ENCODE data around the gene TSTD1.

Gene TSTD1, protein sequence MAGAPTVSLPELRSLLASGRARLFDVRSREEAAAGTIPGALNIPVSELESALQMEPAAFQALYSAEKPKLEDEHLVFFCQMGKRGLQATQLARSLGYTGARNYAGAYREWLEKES

GRCh38 chr1:161038523-161039153 is at the start of gene TSTD1:
TSTD1 (minus strand) TSS chr1:161038964; CDS start chr1:161038889, 75 bp downstream.
- DNase-seq (ENCODE audit: low read depth) = peak; percentile 79
- H3K4me3 ChIP-seq (ENCODE audit: low read length) = peak within 1 kb of the TSS; percentile 82
- TF ChIP-seq CTCF (IDR thresholded peaks at IDR 0.05; ENCODE audit: insufficient read depth, low read depth, low read length, missing control alignments) = no peak

DNA sequence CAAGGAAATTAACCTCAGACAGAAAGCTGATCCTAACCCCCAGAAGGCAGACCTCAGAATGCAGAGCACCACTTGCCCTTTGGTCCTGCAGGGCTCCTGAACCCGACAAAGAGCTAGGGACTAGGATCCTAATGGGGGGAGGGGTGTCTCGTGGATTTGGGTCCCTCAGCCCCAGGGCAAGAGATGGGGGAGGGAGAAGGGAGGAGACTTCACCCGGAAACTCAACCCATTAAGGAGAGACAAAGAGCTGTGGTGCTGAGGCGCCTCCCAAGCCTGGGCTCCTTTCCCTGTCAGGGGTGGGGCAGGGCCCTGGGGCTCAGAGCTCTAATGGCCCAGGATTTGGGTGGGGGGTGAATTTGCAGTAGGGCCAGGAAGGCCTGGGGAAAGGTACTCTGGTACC is 47.7 kb upstream of the TSTD1 start:
- peak overlapping the region; percentile 88 for H3K4me3 ChIP-seq (ENCODE audit: low read length)
- peak; percentile 27 for DNase-seq (ENCODE audit: low read depth)
- TF ChIP-seq CTCF (IDR thresholded peaks at IDR 0.05; ENCODE audit: insufficient read depth, low read depth, low read length, missing control alignments) = no peak

- TF ChIP-seq CTCF (IDR thresholded peaks at IDR 0.05; ENCODE audit: insufficient read depth, low read depth, low read length, missing control alignments) = no peak
- DNase-seq (ENCODE audit: low read depth) = peak; percentile 31
- peak overlapping the region; percentile 88 for H3K4me3 ChIP-seq (ENCODE audit: low read length)
Measured at GRCh38 chr1:161085165-161085564, 46.4 kb upstream of the TSTD1 start.

DNA sequence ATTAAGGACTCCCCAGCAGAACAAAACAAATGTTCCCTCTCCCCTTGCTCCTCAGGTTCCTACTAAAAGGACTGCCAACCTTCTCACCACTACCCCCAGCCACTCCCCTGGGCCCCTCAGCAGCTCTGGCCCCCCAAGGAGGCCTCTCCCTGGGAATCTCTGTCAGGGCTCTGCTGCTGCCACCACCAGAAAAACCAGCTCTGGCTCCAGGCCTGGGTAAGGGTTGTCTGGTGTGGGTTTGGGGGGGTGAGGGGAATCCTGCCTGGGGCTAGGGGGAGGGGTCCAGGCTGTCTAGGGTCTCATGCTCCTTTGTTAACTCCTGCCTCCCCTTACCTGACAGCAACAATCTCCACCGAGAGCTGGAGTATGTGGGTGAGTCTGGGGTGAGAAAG is 45.8 kb upstream of the TSTD1 start:
- no peak for TF ChIP-seq CTCF (IDR thresholded peaks at IDR 0.05; ENCODE audit: insufficient read depth, low read depth, low read length, missing control alignments)
- no peak for DNase-seq (ENCODE audit: low read depth)
- H3K4me3 ChIP-seq (ENCODE audit: low read length) = peak overlapping the region; percentile 88

GRCh38 chr1:161083748-161084596 is 45.2 kb upstream of the TSTD1 start:
- peak overlapping the region; percentile 88 for H3K4me3 ChIP-seq (ENCODE audit: low read length)
- DNase-seq (ENCODE audit: low read depth) = peak; percentile 45
- no peak for TF ChIP-seq CTCF (IDR thresholded peaks at IDR 0.05; ENCODE audit: insufficient read depth, low read depth, low read length, missing control alignments)

DNA sequence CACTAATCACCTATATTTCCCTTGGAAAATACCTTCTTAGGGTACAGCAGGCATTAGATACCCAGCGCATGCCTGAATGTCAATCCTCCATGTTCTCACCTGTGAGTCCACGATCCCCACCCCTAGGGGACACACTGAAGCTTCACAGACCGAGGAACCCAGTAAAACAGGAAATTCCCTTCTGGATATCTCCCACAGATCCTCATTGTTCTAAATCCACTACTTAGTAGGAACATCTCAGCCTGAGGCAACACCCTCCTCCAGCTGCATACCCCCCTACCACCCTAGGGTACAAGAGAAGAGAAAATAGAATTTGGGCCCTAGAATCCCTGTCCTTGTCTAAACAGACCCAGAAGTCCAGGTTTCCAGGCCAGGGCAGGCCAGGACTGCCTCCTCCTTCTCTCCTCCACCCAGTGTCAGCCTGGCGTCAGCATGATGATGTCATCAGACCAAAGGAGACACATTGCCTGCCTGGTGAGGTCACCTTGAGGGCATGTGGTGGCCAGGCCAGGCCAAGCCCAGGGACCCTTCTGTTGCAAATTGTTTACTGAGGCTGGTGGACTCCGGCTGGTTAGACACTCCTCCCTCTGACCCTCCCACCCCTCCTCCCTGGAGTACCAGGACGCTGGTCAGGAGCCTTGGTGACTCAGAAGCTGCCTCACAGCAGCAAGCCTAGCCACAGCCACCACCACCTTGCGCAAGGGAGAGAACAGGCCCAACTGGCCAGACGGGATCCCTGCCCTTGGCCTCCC is 44.4 kb upstream of the TSTD1 start:
- DNase-seq (ENCODE audit: low read depth) = peak; percentile 99
- H3K4me3 ChIP-seq (ENCODE audit: low read length) = peak overlapping the region; percentile 36
- TF ChIP-seq CTCF (IDR thresholded peaks at IDR 0.05; ENCODE audit: insufficient read depth, low read depth, low read length, missing control alignments) = no peak
